Ovary (tissue), 9 donors: Measurements from ENCODE around the gene F5. TPM values are rescaled to one million over a fixed set of nuclear protein-coding genes. Genes with fewer than 3 reads are reported as not detected.

ENCODE experiments used
- DNase-seq, 5 donors: peaks; one replicate each; pipeline ENCODE4 v3.0.0-alpha.2; 2019 to 2020
- H3K27ac ChIP-seq, 2 donors: fragments of 200-600 bp; one replicate each; pipeline versions ENCODE4 v1.5.1 to v1.8.0; 2019 to 2022
- H3K27me3 ChIP-seq: fragments of 200-600 bp; one replicate; pipeline ENCODE4 v1.8.0; 2022
- H3K36me3 ChIP-seq: fragments of 200-600 bp; sonication (generic); one replicate; pipeline ENCODE4 v1.5.1; 2019
- H3K4me1 ChIP-seq: one replicate; pipeline ENCODE4 v1.8.1; 2013; ENCODE audit warnings: mild to moderate bottlenecking, moderate library complexity; ENCODE audit not compliant: insufficient read depth
- H3K4me3 ChIP-seq: fragments of 200-600 bp; sonication (generic); one replicate; pipeline ENCODE4 v1.5.1; 2017
- H3K9me3 ChIP-seq, 2 donors: fragments of 200-600 bp in 1 of 2; sonication (generic) in 1 of 2; one replicate each; pipeline versions ENCODE4 v1.5.1 to v1.8.1; 2013 to 2019; ENCODE audit warnings: mild to moderate bottlenecking in 1 of 2, moderate library complexity in 1 of 2
- CTCF ChIP-seq, 3 donors: fragments of 450-650 bp in 2 of 3; fragments of 200-600 bp in 1 of 3; IDR thresholded peaks; one replicate each; pipeline versions ENCODE4 v1.5.1 to v1.8.0; 2016 to 2022; ENCODE audit warnings: antibody characterized with exemption in 3 of 3, mild to moderate bottlenecking in 1 of 3
- EP300 ChIP-seq: sonication (generic); formaldehyde crosslinking; IDR thresholded peaks from one replicate; pipeline ENCODE4 v1.6.1; 2017; ENCODE audit warnings: antibody characterized with exemption
- POLR2A ChIP-seq: fragments of 450-650 bp; IDR thresholded peaks from one replicate; pipeline ENCODE4 v1.6.1; 2017; ENCODE audit warnings: antibody characterized with exemption, mild to moderate bottlenecking, moderate library complexity
- WGBS, 3 donors: extraction: QIAGEN DNeasy Blood & Tissue Kit in 1 of 3; methylation state at CpG; one replicate each; pipeline versions ENCODE4 v1.1.5 to v1.1.7; 2013 to 2017; 5-methylcytosine and 5-hydroxymethylcytosine counted together
- intact Hi-C, 4 donors: fragments of 100-400 bp; cut with DNase I; formaldehyde crosslinking; loops; one replicate each; pipeline versions ENCODE4 v1.11.0 to v1.15.1; 2022 to 2023
- polyA plus RNA-seq, 2 donors: library from polyadenylated mRNA; stranded (reverse); fragments of 200-250 nt in 1 of 2; fragments of 350-450 nt in 1 of 2; fragmentation: Illumina TruSeq in 1 of 2; extraction: RNeasy Lipid Tissue Mini Kit (QIAGEN cat#74804) in 1 of 2; gene quantifications; one replicate each; pipeline ENCODE4 v1.2.3, GENCODE V29; 2013 to 2014
- total RNA-seq, 7 donors: library from RNA; depleted of rRNA in 2 of 7; stranded (reverse); fragments of >200 nt in 2 of 7; fragmentation: NEBNext Ultra II Directional in 3 of 7; extraction: Animal tissue kit (Norgen Biotek cat#: 25700) in 3 of 7; gene quantifications; one replicate each; pipeline versions ENCODE4 v1.1.0 to v1.2.4, GENCODE V29; 2016 to 2023
- donor health status: DM: no; HTN: no; CAD: no; lungs with moderate emphysema.
- donor health status: DM: no; HTN: no; CAD: no.
- donor health status: Bipolar disorder and iron deficiency.
- donor health status: DM: yes; HTN: yes; CAD: no.
- donor health status: DM: no; HTN: no; CAD: no.
- donor health status: DM: yes; HTN: yes; CAD: no.

Gene F5
- total and polyA plus RNA-seq, 9 donors: 0.05 to 3.3 (median 0.31) TPM; not detected in 2

DNA sequence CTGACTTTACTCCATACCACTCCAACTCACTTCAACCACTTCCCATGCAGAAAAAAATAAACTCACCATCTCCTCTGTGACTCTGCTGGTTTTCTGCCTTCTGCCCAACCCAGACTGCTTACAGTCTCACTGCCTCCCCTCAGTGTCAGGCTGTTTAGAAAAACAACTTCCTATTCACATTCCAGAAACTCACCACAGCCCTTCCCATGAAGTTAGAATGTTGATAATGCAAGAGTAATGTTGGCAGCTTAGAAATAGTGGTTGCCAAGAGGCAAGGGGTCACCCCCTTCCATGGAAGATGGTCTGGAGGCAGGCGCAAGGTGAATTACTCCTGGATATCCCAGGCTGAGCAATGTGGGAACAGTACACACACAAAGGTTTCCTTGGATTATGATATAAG, 43.7 kb upstream of the F5 start, which contains the start of gene SELP:
SELP (minus strand) TSS at position 119 of the 400 bp plus-strand sequence; CDS start at position 69, 50 bp downstream.
- H3K27ac ChIP-seq: no peak within 1 kb of the TSS
- WGBS, 3 donors: 18 to 68% (median 29%) methylated on average over 1 of the region's 1 CpG
- H3K9me3 ChIP-seq: no peaks in the 10 kb centered on the region
- no peak for DNase-seq
- H3K4me3 ChIP-seq: no peak within 1 kb of the TSS
- intact Hi-C loops: no loop called here
- H3K36me3 ChIP-seq: no peaks in the 10 kb centered on the region
- no peaks in the 10 kb centered on the region for H3K4me1 ChIP-seq
- TF ChIP-seq POLR2A: no peak
- TF ChIP-seq CTCF (IDR thresholded peaks at IDR 0.05): no peak
- TF ChIP-seq EP300: no peak
- H3K27me3 ChIP-seq: no peaks in the 10 kb centered on the region

GRCh38 chr1:169624912-169625311, 38.6 kb upstream of the F5 start:
- H3K27ac ChIP-seq: no peak overlapping the region
- H3K4me3 ChIP-seq: no peak overlapping the region
- intact Hi-C loops: no loop called here
- no peak for DNase-seq
- H3K4me1 ChIP-seq: no peaks in the 10 kb centered on the region
- 26 to 37% (median 29%) methylated on average over 2 of the region's 2 CpGs for WGBS, 3 donors
- TF ChIP-seq CTCF (IDR thresholded peaks at IDR 0.05): no peak
- TF ChIP-seq POLR2A: no peak
- no peak for TF ChIP-seq EP300
- H3K36me3 ChIP-seq: no peaks in the 10 kb centered on the region
- no peaks in the 10 kb centered on the region for H3K27me3 ChIP-seq
- H3K9me3 ChIP-seq: no peaks in the 10 kb centered on the region

DNA sequence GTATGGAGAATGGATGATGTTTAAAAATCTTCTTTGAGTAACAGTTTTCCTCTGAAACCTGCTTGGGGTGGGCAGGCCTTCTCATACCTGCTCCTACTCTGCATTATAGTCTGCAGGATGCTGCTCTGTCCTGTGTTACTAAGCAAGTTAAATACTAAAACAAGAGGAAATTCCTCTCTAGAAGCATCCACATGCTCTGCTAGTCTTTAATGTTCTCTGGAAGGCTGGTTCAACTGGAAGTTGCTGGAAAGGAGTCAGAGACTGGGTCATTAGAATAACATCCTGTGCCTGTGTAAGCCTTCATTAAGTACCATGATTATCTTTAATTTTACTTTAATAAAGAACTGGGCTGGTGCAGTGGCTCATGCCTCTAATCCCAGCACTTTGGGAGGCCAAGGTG, 37.8 kb upstream of the F5 start:
- Histone ChIP-seq H3K27ac (no peak overlapping the region), H3K4me3 (no peak overlapping the region), H3K9me3 (no peaks in the 10 kb centered on the region), H3K27me3 (no peaks in the 10 kb centered on the region), H3K4me1 (no peaks in the 10 kb centered on the region), H3K36me3 (no peaks in the 10 kb centered on the region)
- intact Hi-C loops: no loop called here
- DNase-seq: no peak
- TF ChIP-seq CTCF (IDR thresholded peaks at IDR 0.05): no peak
- no peak for TF ChIP-seq POLR2A
- no peak for TF ChIP-seq EP300

DNA sequence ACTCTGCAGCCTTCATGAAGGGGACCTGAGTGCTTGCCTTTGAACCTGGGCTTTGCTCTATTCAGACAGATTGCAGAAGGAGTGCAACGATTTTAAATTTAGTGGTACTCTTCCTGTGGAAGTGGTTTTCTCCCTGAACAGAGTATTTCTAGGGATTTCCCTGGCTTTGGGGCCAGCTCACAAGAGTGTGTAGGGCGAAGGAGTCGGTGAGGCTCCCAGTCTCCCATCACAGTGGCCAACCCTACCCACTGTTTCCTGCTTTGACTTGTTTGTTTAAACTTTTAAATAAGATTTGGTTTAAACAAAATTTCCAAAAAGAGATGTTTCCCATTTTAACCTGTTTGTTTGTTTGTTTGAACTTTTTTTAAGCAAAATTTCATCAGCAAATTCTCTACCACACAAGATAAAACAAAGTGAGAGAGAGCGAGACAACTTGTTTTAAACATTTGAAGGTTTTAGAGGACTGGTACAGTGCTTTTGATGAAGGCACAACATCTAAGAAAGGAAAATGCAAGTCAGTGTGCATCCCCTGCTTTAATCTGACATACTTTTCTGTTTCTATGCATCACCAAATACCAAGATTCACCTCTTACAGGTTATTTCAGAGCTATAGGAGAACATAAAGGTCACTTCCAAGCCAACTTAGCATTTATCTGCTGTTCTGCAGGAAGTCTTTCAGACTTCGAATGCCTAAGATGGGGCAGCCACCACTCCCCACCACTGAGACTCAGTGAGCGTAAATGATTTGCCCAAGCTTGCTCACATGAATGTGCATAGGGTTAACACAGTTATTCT, 37.0 kb upstream of the F5 start:
- H3K27ac ChIP-seq: no peak overlapping the region
- H3K36me3 ChIP-seq: no peaks in the 10 kb centered on the region
- H3K9me3 ChIP-seq: no peaks in the 10 kb centered on the region
- intact Hi-C loops: no loop called here
- no peak for TF ChIP-seq CTCF (IDR thresholded peaks at IDR 0.05)
- DNase-seq: no peak
- 84 to 85% (median 84%) methylated on average over 6 of the region's 6 CpGs for WGBS, 3 donors
- H3K4me3 ChIP-seq: no peak overlapping the region
- no peaks in the 10 kb centered on the region for H3K27me3 ChIP-seq
- H3K4me1 ChIP-seq: no peaks in the 10 kb centered on the region
